GM12891 (cell line): Measurements from ENCODE around the gene F11R.

ENCODE experiments used
- POLR2A ChIP-seq: IDR thresholded peaks from 2 replicates; pipeline ENCODE4 v1.6.1; 2011; ENCODE audit warnings: low read depth, low read length, control low read depth
- SPI1 ChIP-seq: IDR thresholded peaks from 2 replicates; pipeline ENCODE4 v1.6.1; 2011; ENCODE audit warnings: low read depth, low read length, control low read depth

DNA sequence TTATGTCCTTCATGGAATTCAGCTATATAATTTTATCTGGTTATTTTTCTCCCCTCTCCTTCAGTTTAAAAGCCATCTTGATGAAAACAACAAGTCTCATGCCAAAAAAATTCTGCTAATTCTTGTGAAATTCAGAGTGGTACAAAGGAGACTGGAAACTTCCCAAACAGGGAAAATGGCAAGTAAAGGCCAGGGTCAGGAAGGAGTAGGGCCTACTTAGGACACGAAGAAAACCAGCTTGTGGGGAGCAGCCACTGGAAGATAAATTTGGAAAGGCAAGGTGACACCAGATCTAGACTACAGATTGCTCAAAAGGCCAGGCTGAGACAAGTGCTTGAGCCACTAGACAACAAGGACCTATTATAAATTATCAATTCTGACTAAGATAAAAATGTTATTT lies 11.5 kb upstream of the F11R start:
- no peak for TF ChIP-seq POLR2A
- no peak for TF ChIP-seq SPI1
